Activated CD4-positive, alpha-beta T cell treated with anti-CD3 and anti-CD28 coated beads, Interleukin-2, amount 50 U/mL, for 48 hours (primary cell): ENCODE measurements around the gene PDZD2.
"Not testable (repeated sequence)": the region's sequence is repeated elsewhere in the genome, so short reads cannot be mapped to it uniquely, and the experiment has no call there.

Source experiments
- DNase-seq, 2 experiments: peaks; one replicate each; pipeline ENCODE4 v3.0.0-alpha.2; 2020

Gene PDZD2

DNA sequence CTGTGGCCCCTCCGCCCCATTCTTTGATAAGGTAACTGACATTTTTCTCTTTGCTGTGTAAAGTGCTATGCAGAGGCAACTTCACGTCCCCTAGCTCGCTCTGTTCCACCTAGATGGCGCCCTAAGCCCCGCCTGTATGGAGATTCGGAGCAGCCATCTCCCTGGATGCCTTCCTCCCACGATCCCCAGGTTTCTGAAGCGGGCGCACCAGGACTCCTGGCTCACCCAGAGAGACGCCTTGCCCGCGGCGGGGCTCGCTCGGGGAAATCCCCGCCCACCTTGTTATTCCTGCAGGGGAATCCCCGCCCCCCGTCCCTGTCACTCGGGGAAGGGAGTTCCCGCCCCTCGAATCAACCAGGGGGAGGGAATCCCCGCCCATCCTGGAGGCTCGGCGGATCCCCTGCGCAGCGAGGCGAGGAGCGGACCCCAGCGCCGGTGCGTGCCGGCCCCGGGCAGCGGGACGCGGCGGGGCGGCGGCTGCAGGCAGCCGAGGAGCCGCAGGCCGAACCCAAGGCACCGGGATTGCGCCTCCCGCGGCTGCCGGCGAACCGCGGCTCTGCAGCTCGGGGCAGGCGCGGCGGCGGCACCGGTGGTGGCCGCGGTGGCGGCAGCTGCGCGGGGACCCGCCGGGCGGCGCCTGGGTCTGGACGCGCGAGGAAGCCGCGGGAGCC, at the start of gene PDZD2:
Gene PDZD2 (plus strand): TSS at position 384 of the 671 bp plus-strand sequence.
- DNase-seq, result peak; percentile 80 to 86

DNA sequence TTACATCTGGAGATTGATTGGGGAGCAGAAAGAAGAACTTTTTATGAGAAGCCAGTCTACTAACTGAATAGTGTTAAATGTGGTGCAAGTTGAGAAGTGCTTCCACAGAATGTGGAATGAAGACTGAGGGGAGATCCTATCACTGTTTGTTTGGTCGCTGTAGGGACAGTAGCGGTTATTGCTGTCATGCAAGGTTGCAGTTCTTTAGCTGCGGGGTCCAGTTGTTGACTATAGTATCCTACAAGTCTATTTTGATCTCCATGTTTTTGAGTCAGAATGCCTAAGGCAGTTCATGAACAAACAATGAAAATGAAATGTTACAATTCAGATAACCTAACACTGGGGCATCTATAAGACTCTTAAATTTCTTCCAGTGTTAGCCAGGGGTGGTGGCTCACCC, 45.3 kb upstream of the PDZD2 start:
- DNase-seq, result no peak

DNA sequence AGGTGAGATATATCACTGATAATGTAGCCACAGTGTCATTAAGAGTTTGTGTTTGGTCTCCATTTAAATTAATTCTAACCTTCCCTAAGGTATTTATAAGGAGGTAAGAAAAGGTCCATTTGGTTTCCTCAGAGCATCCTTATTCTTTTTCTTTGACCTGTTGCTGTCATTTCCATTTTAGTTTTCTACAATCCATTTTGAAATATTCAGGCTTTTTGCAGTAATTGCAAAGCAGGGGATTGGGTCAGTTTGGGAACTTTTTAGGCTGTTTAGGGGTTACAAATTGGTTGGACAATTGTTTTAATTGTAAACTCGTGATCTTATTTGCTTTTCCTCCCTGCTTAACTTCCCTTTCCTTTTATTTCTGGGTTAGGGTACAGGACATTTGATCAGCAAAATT, 42.6 kb upstream of the PDZD2 start:
- DNase-seq, result no peak

DNA sequence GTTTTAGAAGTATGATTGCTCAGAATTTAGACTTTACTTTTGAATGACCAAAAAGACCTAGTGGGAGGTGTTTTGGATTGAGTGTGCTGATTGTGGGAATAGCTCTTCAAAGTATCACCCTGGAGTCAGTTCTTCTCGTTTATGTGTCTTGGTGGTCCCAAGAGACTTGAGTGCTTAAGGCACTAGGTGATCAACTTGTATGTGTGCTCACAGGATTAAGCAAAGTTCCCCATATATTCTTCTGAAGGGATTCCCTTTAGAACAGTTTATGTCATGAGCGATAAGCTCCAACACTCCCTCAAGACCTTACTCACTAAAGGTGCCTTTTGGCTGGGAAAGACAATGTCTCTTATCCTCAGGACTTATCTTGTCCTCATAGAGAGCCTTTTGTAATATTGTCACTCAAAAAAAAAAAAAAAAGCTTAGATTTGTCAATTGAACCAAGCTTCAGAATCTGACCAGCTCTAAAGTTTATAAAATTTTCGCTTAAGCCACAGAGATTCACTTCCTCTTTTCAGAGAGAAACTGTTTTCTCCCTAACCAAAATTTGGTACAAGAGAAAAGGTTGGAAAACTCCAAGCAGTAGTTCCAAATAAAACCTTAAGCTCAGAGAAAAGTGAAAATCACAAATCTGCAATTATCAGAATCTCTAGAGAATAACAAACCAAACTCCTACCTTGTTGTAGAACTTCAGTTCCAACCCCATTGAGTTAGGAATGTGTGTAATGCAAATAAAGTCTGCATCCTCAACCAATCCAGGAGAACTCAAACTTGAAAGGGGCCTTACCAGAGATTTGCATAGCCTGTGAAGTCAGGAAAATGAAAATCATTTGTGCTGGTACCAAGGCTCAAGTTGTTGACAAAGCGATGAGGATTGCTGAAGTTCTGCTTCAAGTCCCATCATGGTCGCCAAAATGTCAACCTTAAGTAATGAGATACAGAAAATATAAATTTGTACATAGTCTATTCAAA, 40.0 kb upstream of the PDZD2 start:
- no peak for DNase-seq

DNA sequence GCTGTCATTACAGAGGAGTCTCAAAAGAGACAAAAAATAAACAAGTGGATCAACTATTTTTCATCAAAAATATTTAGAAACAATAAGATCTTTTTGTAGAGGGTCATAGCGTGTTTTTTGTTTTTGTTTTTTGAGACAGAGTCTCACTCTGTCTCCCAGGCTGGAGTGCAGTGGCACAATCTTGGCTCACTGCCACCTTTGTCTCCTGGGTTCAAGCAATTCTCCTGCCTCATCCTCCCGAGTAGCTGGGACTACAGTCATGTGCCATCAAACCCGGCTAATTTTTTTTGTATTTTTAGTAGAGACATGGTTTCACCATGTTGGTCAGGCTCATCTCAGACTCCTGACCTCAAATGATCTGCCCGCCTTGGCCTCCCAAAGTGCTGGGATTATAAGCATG, 36.6 kb upstream of the PDZD2 start:
- DNase-seq, result not testable (repeated sequence)

DNA sequence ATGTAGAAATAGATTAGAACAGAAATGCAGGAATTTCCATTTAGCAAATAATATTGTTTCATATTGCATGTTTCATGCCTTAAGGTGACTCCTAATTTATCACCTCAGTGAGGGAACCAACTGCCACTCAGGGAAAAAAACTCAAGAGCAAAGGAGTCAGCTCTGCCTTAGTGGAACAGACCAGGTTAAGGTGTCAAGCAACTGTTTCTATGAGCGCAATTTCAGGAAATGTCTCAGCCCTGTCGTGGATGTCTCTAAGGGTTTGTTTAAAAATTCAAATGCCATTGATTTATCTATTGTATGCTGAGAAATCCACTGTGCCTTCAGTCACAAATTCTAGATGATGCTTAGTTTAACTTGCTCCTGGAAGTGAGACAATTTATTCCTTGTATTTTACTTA, 34.7 kb upstream of the PDZD2 start:
- no peak for DNase-seq

DNA sequence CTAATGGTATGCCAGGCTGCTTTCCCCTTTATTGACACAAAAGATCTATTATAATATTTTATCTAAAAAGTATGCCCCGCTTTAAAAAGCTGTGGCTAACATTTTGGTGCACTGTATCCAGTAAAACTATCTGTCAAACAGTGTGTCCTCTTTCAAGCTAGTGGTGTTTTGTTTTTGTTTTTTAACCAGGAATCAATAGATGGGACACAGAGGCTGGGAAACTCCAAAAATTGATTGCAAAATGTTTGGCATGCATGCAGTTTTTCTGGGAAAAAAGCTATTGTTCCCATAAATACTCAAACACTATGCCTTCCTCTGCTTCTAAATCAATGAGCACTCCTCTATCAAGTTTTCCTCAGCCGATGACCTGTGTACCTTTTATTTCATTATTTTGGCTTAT, 34.3 kb upstream of the PDZD2 start:
- no peak for DNase-seq

DNA sequence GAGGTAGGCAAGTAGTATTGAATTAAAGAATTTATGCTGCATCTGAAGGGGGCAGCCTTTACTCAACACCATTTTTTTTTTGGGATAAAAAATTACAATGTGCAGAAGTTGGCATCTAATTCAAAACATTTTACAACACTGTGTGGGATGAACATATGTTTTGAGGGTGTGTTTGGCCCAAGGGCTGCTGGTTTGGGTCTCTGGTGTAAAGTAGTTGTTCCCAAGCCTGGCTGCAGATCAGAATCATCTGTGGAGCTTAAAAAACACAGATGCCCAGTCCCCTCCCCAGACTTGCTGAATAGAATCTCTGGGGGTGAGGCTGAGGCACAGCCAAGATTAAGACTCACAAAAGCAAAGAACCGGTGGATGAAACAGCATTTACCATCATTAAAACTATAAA, 33.0 kb upstream of the PDZD2 start:
- DNase-seq, result no peak

DNA sequence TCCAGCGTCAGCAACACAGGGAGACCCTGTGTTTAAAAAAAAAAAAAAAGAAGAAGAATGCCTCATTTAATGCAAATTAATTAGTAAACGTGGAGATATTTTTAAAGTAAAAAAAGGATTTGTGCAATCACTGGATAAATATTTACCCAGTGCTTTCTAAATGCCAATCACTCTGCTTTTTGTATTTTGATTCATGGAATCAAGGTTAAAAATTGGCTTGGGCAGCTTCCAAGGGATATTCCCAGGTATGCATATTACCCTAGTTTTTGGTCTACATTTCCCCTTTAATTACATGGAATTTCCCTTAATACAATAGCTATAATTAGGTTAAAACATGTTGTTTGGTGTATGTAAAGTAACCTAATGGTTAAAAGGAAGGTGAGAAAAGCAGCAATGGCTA, 31.4 kb upstream of the PDZD2 start:
- no peak for DNase-seq

DNA sequence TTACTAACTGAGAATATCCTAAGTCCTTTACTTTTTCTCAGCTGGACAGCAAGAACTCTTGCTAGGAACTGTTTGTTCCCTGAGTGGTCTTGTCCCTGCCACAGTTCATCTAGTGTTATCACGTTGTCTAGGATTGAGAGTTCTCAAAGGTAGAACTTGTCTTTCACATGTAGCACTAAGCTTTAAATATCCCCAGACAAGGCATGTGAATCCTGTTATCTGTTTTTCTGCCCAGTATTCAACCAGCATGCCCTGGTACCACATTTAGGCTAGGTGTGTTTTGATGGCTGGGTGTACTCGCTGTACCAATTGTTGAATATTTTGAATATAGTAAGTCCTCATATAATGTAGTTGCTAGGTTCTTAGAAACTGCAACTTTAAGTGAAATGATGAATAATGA, 27.9 kb upstream of the PDZD2 start:
- DNase-seq, result no peak

DNA sequence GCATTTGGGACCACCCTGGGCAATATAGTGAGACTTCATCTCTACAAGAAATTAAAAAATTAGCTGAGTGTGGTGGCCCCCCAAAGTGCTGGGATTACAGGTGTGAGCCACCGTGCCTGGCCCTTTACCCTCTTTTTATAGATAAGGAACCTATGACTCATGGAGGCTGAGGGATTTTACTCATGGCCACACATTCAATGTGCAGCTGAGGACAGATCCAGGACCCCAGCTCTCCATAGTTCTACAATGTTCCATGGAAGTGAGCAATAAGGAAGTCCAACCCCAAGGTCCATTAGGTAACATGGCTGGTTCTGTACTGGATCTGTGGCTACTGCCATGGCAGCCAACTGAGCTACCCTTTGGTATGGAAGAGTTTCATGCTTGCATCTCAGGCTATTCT, 25.3 kb upstream of the PDZD2 start:
- no peak for DNase-seq

DNA sequence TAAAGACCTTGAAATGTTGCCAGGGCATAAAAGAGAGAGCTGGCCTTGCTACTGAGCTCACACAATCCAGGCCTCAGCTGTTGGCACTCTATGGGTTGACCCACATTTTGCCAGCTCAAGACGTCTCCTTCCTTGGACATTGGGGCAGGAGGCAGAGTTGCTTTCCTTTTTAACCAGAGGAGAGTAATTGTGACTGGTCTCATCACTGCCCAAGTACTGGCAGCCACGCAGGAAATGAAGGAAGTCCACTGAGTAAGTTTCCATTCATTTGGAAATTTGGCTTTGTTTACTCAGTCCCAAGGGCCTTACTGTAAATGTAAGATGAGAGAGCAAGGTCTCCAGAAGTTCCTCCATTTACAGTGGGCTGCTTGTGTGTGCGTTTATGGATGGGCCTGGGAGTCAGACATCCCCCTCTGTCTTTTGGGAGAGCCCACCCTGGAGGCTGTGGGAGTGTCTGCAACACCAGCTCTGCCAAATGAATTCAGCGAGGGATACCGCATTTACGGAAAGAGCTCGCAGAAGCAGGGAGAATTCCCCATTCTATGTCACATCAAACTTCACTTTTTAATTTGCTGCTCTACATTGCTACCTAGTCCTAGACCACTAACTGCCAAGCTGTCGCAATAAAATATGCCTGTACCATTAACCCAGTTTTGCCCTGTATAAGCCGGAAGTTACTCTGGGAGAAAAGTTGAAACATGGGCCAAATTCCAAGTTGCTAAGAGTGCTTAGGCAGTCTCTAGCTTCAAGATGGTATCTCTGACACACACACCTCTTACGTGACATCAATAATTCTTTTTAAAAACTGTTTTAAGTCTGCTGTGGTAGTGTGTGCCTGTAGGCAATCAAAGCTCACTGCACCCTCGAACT, 24.5 kb upstream of the PDZD2 start:
- DNase-seq, result no peak

DNA sequence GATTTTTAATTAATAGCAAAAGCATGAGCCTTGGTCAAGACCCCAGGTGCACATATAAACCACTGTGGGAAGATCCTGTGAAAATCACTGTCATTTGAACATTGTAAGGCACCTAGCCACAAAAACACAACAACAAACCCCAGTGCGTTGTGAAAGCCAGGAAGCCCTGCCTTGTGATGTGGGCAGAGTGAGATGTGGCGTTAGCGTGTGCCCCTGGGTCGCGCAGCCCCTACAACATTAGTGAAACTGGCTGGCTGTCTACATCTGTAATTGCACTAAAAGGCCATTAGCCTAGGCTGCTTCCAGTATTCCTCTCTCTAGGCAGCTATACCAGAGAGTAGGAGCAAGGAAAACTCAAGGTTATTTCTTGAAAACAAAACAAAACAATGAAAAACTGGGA, 21.1 kb upstream of the PDZD2 start:
- no peak for DNase-seq

DNA sequence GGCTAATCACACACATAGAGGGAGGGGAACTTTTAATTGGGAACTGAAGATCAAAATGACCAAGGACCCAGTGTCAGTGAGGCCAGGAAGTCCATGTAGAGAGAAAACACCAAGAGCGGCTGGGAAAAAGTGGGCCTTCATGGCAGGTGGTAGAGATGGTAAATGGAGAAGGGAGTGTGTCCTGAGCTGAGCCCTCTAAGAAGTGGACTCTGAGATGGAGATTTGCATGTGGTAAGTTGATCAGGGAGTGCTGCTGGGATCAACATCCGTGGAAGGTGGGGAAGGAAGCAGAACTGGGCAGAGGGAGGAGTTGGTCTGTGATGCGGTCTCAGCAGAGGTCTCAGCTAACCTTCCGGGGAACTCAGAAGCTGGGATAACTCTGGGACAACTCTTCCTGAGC, 18.9 kb upstream of the PDZD2 start:
- no peak for DNase-seq

DNA sequence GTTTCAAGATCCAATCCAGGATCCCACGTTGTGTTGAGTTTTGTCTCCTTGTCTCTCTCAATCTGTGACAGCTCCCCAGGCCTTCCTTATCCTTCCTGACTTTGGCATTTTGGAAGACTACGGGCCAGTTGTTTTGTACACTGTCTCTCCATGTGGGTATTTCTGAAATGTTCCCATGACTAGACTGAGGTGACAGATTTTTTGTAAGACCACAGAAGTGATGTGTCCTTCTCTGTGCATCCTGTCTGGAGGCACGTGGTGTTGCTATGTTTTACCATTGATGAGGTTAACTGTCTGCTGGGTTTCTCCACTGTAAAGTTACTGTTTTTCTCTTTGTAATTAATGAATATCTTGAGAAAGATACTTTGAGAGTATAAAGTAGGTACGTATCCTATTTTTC, 15.7 kb upstream of the PDZD2 start:
- DNase-seq, result no peak

DNA sequence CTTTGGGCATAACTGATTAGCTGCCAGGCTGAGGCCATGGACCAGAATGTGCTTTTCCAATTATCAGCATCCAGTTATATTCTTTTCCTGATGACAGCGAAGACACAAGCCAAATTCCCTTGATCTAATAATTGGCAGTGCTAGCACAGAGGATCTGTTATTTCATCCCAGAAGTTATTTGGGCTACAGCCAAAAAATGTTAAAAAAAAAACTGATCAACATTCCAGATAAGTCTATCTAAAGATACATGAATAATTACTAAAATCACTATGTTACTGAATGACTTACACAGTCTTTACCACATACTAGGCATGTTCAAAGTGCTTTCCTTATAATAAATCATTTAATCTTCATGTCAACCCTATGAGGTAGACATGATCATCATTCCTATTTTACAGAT, 13.5 kb upstream of the PDZD2 start:
- no peak for DNase-seq

DNA sequence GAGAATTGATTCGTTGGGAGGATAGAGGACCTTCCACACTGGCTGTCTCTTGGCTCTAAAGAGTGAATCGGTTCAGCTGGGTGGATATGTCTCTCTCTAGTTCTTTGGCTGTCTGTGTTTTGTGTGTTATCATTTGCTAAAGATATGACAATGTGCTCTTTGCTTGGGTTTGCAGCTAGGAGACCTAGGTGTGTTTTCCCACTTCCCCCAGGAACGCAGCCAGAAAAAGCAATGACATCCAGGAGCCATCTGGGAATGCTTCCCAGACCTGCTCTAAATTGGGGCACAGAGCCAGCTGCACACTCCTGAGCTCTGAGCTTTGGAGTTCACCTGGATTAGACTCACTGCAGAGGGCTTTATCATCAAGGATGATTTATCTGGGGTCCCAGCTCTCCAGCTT, 12.8 kb upstream of the PDZD2 start:
- DNase-seq, result no peak

DNA sequence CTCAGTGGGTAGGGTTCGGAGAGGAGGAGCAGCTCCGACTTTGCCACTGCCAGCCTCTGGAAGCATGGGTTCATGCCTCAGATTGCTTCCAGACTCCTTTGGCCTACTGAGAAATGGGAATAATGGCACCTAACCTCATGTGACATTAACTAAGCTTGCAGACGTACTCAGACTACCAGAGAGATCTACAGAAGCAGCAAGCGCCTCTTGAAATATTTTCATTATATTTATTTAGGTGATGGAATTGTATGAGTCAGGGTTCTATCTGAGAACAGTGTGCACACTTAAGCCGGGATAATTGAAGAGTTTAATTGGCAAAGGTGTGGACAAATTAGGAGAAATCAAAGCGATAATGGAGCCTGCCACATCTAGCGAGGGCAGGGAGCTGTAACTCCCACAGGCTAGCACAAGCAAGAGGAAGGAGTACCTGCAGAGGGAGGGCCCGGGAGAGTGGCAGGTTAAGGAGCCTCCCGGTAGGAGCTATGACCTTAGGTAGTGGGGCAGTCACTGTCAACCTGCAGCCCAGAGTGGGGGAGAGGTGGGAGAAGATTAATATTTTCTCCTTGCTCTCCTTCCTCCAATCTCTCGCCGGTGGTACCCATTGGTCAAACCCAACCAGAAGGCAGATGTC, 12.2 kb upstream of the PDZD2 start:
- no peak for DNase-seq

DNA sequence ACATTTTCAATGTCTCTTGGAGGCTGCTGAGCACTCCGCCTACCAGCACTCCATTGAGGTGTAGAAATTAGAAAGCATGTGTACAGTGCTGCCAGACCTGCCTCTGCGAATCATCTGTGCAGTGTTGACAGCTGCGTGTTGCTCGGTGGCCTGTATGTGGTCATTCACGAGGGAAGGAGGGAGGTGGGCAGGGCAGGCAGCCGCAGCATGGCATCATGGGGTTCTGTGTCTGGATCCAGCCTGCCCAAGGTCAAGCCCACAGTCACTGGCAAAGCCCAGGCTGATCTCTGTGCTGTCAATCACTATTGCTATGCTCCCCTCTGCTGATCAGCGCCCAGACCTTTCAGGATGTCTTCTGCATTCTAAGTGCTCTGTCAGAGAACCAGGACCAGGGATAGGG, 8.0 kb upstream of the PDZD2 start:
- DNase-seq, result no peak

DNA sequence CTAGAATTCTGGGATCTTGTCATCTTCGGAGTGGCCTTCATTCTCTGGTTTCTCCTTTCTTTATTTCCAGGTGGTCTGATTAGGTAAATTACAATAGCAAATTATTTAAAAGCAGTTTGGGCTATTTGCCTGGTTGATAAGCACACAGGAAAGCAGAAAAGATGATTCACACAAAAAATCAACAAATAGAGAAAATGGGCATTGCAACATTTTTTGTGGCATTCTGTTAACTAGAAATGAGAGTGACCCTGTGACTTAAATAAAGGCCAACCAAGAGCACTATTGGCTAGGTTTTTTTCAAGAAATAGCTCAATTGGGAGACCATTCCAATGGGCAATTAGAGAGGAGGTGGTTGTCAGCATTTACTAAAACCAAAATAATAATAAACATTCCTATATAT, 6.5 kb upstream of the PDZD2 start:
- DNase-seq, result no peak

DNA sequence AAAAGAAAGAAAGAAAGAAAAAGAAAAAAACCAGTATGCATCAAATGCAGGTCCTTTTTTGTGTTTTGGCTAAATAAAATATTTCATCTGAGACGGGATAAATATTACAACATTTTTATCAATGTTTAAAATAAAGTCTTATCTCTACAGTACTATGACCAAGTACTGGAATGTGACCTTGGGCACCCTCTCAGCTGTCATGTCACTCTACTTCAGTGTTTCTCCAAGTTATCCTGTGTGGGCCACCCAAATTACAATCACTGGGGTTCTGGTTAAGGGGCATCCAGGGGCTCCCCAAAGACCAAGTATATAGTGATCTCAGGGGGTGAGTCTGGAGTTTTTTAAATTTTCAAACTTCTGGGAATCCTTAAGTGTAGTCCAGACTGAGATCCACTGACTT, 3.5 kb upstream of the PDZD2 start:
- DNase-seq, result no peak

DNA sequence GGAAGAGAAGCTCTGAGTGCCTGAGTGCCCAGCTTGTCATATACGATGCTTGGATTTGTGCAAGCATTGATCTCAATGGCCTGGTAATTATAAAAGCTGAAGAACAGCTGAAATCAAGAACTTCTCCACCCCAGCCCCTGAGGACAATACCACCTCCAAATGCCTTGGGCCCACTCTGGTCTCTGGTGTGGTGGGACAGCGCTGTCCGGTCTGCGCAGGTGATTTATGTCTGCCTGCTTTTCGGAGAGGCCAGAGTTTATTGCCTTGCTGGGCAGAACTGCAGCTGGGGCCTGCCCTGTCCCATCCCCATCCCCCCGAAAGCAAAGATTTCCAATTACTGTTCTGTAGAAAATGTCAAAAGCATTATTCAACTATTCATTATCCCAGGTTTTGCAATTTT, 1.1 kb upstream of the PDZD2 start:
- DNase-seq, result no peak

DNA sequence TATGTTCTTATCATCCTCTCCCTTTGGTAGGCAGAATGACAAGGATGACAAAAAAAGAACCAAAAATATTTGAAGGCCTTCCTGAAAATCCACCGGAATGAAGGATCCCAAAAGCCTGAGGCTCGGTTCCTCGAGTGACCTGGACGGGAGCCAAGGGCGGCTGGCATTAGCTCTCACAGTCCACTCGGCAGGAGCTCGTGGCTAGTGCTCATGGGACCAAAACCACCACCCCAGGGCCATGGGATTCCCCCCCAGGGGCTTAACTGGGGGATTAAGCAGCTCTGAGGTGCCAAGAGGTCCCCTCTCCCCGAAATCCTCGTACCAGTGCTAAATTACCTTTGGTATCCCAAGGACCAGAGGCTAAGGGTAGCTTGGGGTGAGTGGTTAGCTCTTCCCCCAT, 586 bp upstream of the PDZD2 start:
- DNase-seq, result peak in 1 of 2 experiments; percentile 4
